HepG2 (cell line): Measurements from ENCODE around the gene NGEF. TPM values are rescaled to one million over a fixed set of nuclear protein-coding genes. Genes with fewer than 3 reads are reported as not detected.

ENCODE experiments used
- ATAC-seq: fragments of 200-7000 bp; cut with Tn5 transposase; 3 replicates; pipeline ENCODE4 v1.9.1; 2020; ENCODE audit warnings: mild to moderate bottlenecking, moderate library complexity
- BruUV-seq: library from RNA; stranded (reverse); fragments of 400-500 nt; replicated peaks from 2 replicates; lab custom pipeline; 2021; lab: Mats Ljungman, UMichigan
- CTCF ChIA-PET: fragments of 300-600 bp; formaldehyde crosslinking; extraction: SDS; loops from one replicate; lab custom pipeline; 2021; ENCODE audit warnings: low total read pairs, inconsistent platforms, low intra/inter-chr PET ratio; lab: Yijun Ruan, JAX
- POLR2A ChIA-PET: fragments of 350-600 bp; sonication (Branson Sonifier 250); formaldehyde crosslinking; loops from one replicate; lab custom pipeline; 2020; ENCODE audit warnings: antibody characterized with exemption, inconsistent platforms; lab: Yijun Ruan, JAX
- DNase-seq: peaks from one replicate; pipeline ENCODE4 v3.0.0-alpha.2; 2015; ENCODE audit warnings: low spot score
- FAIRE-seq: peaks from 3 replicates; lab custom pipeline; 2011; peaks lifted over from hg19 to GRCh38; lab: Jason Lieb, UNC
- H2AFZ ChIP-seq: one replicate; pipeline ENCODE4 v1.6.1; 2011; ENCODE audit warnings: low read length, inconsistent platforms
- H3K27ac ChIP-seq: fragments of 300-600 bp; 3 replicates; pipeline ENCODE4 v1.8.0; 2011; ENCODE audit warnings: mixed run types, mild to moderate bottlenecking, mixed read lengths, low read length, inconsistent platforms; ENCODE audit not compliant: insufficient read depth; ENCODE audit errors: extremely low read length
- H3K27me3 ChIP-seq, 2 experiments: fragments of 200-600 bp in 1 of 2; 2 replicates in 1 of 2; 3 replicates in 1 of 2; pipeline versions ENCODE4 v1.6.0 to v1.8.0; 2011; ENCODE audit warnings: low read length in 2 of 2, mild to moderate bottlenecking in 2 of 2, moderate library complexity in 2 of 2, inconsistent platforms in 1 of 2; ENCODE audit not compliant: insufficient read depth in 2 of 2, control insufficient read depth in 1 of 2
- H3K36me3 ChIP-seq, 2 experiments: fragments of 200-600 bp in 1 of 2; replicated peaks in 1 of 2; 2 replicates in 1 of 2; 3 replicates in 1 of 2; pipeline versions ENCODE4 v1.5.1 to v1.8.0; 2011; ENCODE audit warnings: low read length in 2 of 2, inconsistent platforms in 1 of 2; ENCODE audit not compliant: insufficient read depth in 2 of 2, control insufficient read depth in 1 of 2
- H3K4me1 ChIP-seq: 2 replicates; pipeline ENCODE4 v1.5.1; 2012; ENCODE audit warnings: low read length, inconsistent platforms; ENCODE audit not compliant: insufficient read depth
- H3K4me2 ChIP-seq: 2 replicates; pipeline ENCODE4 v1.6.0; 2011; ENCODE audit warnings: low read depth, low read length, inconsistent platforms
- H3K4me3 ChIP-seq, 3 experiments: fragments of 200-600 bp in 1 of 3; sonication (generic), shearing (Covaris generic) in 1 of 3; replicated peaks in 1 of 3; 2 replicates each; pipeline ENCODE4 v1.5.1; 2011 to 2016; ENCODE audit warnings: low read length in 3 of 3, inconsistent platforms in 2 of 3, low read depth in 2 of 3, mild to moderate bottlenecking in 2 of 3, control low read depth in 1 of 3, mixed read lengths in 1 of 3; ENCODE audit not compliant: insufficient read depth in 1 of 3
- H3K79me2 ChIP-seq: one replicate; pipeline ENCODE4 v1.6.1; 2011; ENCODE audit warnings: low read length, inconsistent platforms; ENCODE audit not compliant: insufficient read depth
- H3K9ac ChIP-seq: 2 replicates; pipeline ENCODE4 v1.6.0; 2011; ENCODE audit warnings: mild to moderate bottlenecking, low read depth, low read length, inconsistent platforms; ENCODE audit not compliant: insufficient read depth
- H3K9me3 ChIP-seq: 2 replicates; pipeline ENCODE4 v1.5.1; 2012; ENCODE audit warnings: mild to moderate bottlenecking, low read length
- H4K20me1 ChIP-seq: 2 replicates; pipeline ENCODE4 v1.6.0; 2011; ENCODE audit warnings: inconsistent platforms, mild to moderate bottlenecking, low read length, moderate library complexity; ENCODE audit not compliant: insufficient read depth
- CHD4 ChIP-seq: fragments of 200-600 bp; sonication (generic); IDR thresholded peaks from 2 replicates; pipeline ENCODE4 v1.7.0; 2017; ENCODE audit warnings: mild to moderate bottlenecking, low read length, borderline replicate concordance
- FOXJ3 ChIP-seq: sonication (generic); formaldehyde crosslinking; IDR thresholded peaks from 2 replicates; pipeline ENCODE4 v1.4.0; 2020; ENCODE audit warnings: missing genetic modification reagents, mild to moderate bottlenecking, borderline replicate concordance
- FOXK2 ChIP-seq: fragments of 450-650 bp; IDR thresholded peaks from 2 replicates; pipeline ENCODE4 v1.6.1; 2016
- HDAC6 ChIP-seq: fragments of 200-600 bp; sonication (generic); IDR thresholded peaks from 2 replicates; pipeline ENCODE4 v1.7.0; 2017; ENCODE audit warnings: mild to moderate bottlenecking, antibody characterized with exemption, low read length, low read depth
- HHEX ChIP-seq: IDR thresholded peaks from 2 replicates; pipeline ENCODE4 v1.6.1; 2016; ENCODE audit warnings: control low read depth
- JARID2 ChIP-seq: sonication (generic); formaldehyde crosslinking; IDR thresholded peaks from 2 replicates; pipeline ENCODE4 v1.8.1; 2023; ENCODE audit warnings: missing genetic modification reagents, inconsistent platforms; ENCODE audit not compliant: insufficient replicate concordance
- KDM5A ChIP-seq: fragments of 200-600 bp; sonication (generic); IDR thresholded peaks from 2 replicates; pipeline ENCODE4 v1.7.0; 2018; ENCODE audit warnings: antibody characterized with exemption, mild to moderate bottlenecking, low read length, borderline replicate concordance
- MAX ChIP-seq: IDR thresholded peaks from 2 replicates; pipeline ENCODE4 v1.6.1; 2012; ENCODE audit warnings: inconsistent platforms
- RFX1 ChIP-seq: fragments of 450-650 bp; IDR thresholded peaks from 2 replicates; pipeline ENCODE4 v1.6.1; 2017
- SCMH1 ChIP-seq: sonication (generic); formaldehyde crosslinking; IDR thresholded peaks from 2 replicates; pipeline ENCODE4 v1.9.0; 2021; ENCODE audit warnings: missing genetic modification reagents, mild to moderate bottlenecking, borderline replicate concordance
- SIX4 ChIP-seq: sonication (generic); formaldehyde crosslinking; IDR thresholded peaks from 2 replicates; pipeline ENCODE4 v1.4.0; 2020; ENCODE audit warnings: missing genetic modification reagents
- SP2 ChIP-seq: sonication (generic); formaldehyde crosslinking; IDR thresholded peaks from 2 replicates; pipeline ENCODE4 v1.5.1; 2020; ENCODE audit warnings: mild to moderate bottlenecking, missing genetic modification reagents
- ZBTB7A ChIP-seq: sonication (generic); formaldehyde crosslinking; IDR thresholded peaks from 2 replicates; pipeline ENCODE4 v1.8.0; 2022; ENCODE audit warnings: mild to moderate bottlenecking, missing genetic modification reagents
- ZFP36L2 ChIP-seq: sonication (generic); formaldehyde crosslinking; IDR thresholded peaks from 2 replicates; pipeline ENCODE4 v1.4.0; 2020; ENCODE audit warnings: missing genetic modification reagents
- ZMYM3 ChIP-seq: sonication (generic); formaldehyde crosslinking; IDR thresholded peaks from 2 replicates; pipeline ENCODE4 v1.5.1; 2020; ENCODE audit warnings: mild to moderate bottlenecking, missing genetic modification reagents
- ZNF180 ChIP-seq: sonication (generic); formaldehyde crosslinking; IDR thresholded peaks from 2 replicates; pipeline ENCODE4 v1.4.0; 2020; ENCODE audit warnings: low read depth, missing genetic modification reagents, borderline replicate concordance
- ZNF460 ChIP-seq: sonication (generic); formaldehyde crosslinking; IDR thresholded peaks from 2 replicates; pipeline ENCODE4 v1.5.1; 2020; ENCODE audit warnings: missing genetic modification reagents, mild to moderate bottlenecking, borderline replicate concordance
- WGBS: methylation state at CpG from one replicate; pipeline ENCODE4 v1.1.6; 2017; ENCODE audit warnings: low lambda C conversion rate; 5-methylcytosine and 5-hydroxymethylcytosine counted together
- in situ Hi-C: cut with HindIII; loops from 2 replicates; pipeline ENCODE4 v1.10.0; 2017; ENCODE audit warnings: low pct_unique_long_range_greater_than_20kb; ENCODE audit not compliant: extremely low pct_ligation_motif_present
- intact Hi-C: fragments of 100-400 bp; cut with micrococcal nuclease; formaldehyde crosslinking; loops from one replicate; pipeline ENCODE4 v1.10.0; 2022; ENCODE audit not compliant: unreplicated experiment
- polyA plus RNA-seq, 8 experiments: library from polyadenylated mRNA; depleted of rRNA in 3 of 8; stranded (reverse) in 7 of 8; unstranded in 1 of 8; fragments of >200 nt; fragmentation: Illumina TruSeq in 4 of 8; extraction: Trizol in 4 of 8; gene quantifications; 2 replicates each; pipeline versions ENCODE4 v1.2.1 to v1.2.3, GENCODE V29; 2011 to 2016; ENCODE audit warnings: low read depth in 4 of 8, missing spikeins in 1 of 8, mixed read lengths in 1 of 8; ENCODE audit not compliant: insufficient read depth in 1 of 8
- total RNA-seq, 5 experiments: library from RNA; depleted of rRNA; stranded (reverse); fragments of >200 nt; fragmentation: Illumina TruSeq; extraction: Trizol; gene quantifications; 2 replicates each; pipeline ENCODE4 v1.2.3, GENCODE V29; 2016; ENCODE audit warnings: low read depth in 1 of 5
- TF ChIP-seq, protein P1 (sequence below): sonication (generic); formaldehyde crosslinking; IDR thresholded peaks from 2 replicates; pipeline ENCODE4 v1.5.0; 2020; ENCODE audit warnings: missing genetic modification reagents

The NGEF gene
- total and polyA plus RNA-seq, 2 of the 13 experiments (the other 11 are each of a cell fraction or from before 2014, with no cell fraction given), result 14.4 to 36.9 TPM

DNA sequence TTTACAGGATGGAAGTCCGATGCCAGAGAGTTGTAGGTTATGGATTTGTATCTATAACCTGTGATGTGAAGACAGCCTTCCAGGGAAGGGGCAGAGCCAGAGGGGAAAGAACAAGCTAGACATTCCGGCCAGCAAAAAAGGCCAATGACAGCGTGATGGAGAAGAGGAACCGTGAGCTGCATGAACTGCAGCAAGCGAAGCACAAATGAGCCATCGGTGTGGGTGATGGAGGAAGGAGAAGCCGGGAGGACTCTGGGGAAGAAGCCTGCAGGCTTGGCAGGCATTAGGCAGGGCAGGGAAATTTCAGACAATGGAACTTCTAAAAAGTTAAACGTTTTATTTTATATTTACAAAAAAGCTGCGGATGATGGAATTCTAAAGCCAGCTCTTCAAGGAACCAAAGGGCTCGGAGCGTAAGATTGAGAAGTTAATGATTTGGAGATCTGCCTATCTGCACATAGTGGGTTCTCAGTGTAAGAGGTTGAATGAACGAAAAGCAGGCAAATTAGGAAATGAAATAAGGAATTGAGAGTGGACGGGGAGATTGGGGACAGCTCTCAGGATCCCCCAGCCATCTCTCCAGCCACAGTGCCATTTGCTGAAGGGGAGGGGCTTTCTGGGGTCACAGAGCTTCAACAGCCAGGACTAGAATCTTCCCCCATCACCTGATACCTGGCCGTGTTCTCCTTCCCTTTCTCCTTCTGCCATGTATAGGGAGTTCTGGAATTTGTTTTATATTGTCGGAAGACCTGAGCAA, 28.4 kb downstream of the NGEF start:
- in situ Hi-C loops (no loop called here), intact Hi-C loops (loop anchor here (5.0 kb wide), 1 partner anchor 68 kb away; no protein-coding TSS in a partner anchor)
- ATAC-seq (no peak), DNase-seq (no peak), FAIRE-seq (no peak)
- H3K27me3 ChIP-seq, result no peaks in the 10 kb centered on the region
- WGBS, result 92% methylated on average over 15 of the region's 15 CpGs
- H3K4me3 ChIP-seq, result no peak overlapping the region
- ChIA-PET CTCF (no interaction called here), POLR2A (no interaction called here)
- no peak overlapping the region for H3K27ac ChIP-seq
- BruUV-seq, result no TSS peak
- H3K36me3 ChIP-seq, result peaks cover 0 to 2% of the 10 kb centered on the region in 2 experiments; a peak in 3 of 5 replicates
- no peaks in the 10 kb centered on the region for H3K79me2 ChIP-seq
- TF ChIP-seq CHD4, result no peak
- no peaks in the 10 kb centered on the region for H3K9me3 ChIP-seq
- no peak overlapping the region for H2AFZ ChIP-seq
- no peak overlapping the region for H3K9ac ChIP-seq
- no peak overlapping the region for H3K4me2 ChIP-seq
- H4K20me1 ChIP-seq, result no peaks in the 10 kb centered on the region
- H3K4me1 ChIP-seq, result peaks cover 16% of the 10 kb centered on the region

DNA sequence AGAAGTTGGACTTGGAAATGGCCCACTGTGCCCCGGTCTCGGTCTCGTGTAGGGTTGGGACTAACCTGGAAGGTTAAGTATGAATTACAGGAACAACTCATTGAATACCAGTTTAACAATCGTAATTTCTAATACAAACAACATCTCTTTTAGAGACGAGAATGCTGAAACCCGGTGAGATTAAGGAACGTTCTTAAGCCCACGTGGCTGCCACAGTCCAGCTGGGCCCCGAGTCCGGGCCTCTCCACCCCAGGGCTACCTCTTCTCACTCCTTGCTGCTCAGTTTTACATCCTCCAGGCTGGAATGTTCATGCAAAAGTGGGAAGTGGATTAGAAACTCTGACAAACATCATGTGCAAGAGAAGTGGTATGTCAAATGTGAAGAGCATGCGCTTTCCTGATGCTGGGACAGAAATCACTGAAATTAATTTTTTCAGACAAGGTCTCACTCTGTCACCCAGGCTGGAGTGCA, 29.4 kb downstream of the NGEF start:
- 94% methylated on average over 11 of the region's 11 CpGs for WGBS
- no peaks in the 10 kb centered on the region for H4K20me1 ChIP-seq
- ATAC-seq, result no peak
- H2AFZ ChIP-seq, result no peak overlapping the region
- peaks cover 2 to 3% of the 10 kb centered on the region in 2 experiments; a peak in 3 of 5 replicates for H3K36me3 ChIP-seq
- H3K79me2 ChIP-seq, result no peaks in the 10 kb centered on the region
- in situ Hi-C loops (no loop called here), intact Hi-C loops (loop anchor here (5.0 kb wide), 1 partner anchor 69 kb away; no protein-coding TSS in a partner anchor)
- H3K9me3 ChIP-seq, result no peaks in the 10 kb centered on the region
- ChIA-PET POLR2A (no interaction called here), CTCF (interaction anchor here (2.5 kb wide), 1 partner anchor 45 kb away, joined by 8 read pairs; no protein-coding TSS in a partner anchor)
- H3K4me2 ChIP-seq, result no peak overlapping the region
- H3K4me3 ChIP-seq, result no peak overlapping the region
- no peaks in the 10 kb centered on the region for H3K27me3 ChIP-seq
- no peak overlapping the region for H3K9ac ChIP-seq
- no TSS peak for BruUV-seq
- FAIRE-seq, result peak; percentile 18
- H3K27ac ChIP-seq, result no peak overlapping the region
- H3K4me1 ChIP-seq, result peaks cover 11% of the 10 kb centered on the region
- DNase-seq, result no peak
- no peak for TF ChIP-seq SCMH1 (CRISPR knock-in tag)
- TF ChIP-seq ZNF460 (CRISPR knock-in tag), result no peak
- TF ChIP-seq MAX, result no peak
- TF ChIP-seq FOXK2, result no peak
- TF ChIP-seq ZFP36L2 (CRISPR knock-in tag), result no peak
- TF ChIP-seq ZMYM3, result no peak
- TF ChIP-seq SIX4 (CRISPR knock-in tag), result no peak
- no peak for TF ChIP-seq FOXJ3 (CRISPR knock-in tag)
- TF ChIP-seq, protein P1, sequence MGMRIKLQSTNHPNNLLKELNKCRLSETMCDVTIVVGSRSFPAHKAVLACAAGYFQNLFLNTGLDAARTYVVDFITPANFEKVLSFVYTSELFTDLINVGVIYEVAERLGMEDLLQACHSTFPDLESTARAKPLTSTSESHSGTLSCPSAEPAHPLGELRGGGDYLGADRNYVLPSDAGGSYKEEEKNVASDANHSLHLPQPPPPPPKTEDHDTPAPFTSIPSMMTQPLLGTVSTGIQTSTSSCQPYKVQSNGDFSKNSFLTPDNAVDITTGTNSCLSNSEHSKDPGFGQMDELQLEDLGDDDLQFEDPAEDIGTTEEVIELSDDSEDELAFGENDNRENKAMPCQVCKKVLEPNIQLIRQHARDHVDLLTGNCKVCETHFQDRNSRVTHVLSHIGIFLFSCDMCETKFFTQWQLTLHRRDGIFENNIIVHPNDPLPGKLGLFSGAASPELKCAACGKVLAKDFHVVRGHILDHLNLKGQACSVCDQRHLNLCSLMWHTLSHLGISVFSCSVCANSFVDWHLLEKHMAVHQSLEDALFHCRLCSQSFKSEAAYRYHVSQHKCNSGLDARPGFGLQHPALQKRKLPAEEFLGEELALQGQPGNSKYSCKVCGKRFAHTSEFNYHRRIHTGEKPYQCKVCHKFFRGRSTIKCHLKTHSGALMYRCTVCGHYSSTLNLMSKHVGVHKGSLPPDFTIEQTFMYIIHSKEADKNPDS, result no peak
- TF ChIP-seq JARID2 (CRISPR knock-in tag), result no peak
- no peak for TF ChIP-seq HDAC6
- TF ChIP-seq ZNF180 (CRISPR knock-in tag), result no peak
- no peak for TF ChIP-seq KDM5A
- TF ChIP-seq SP2, result no peak
- TF ChIP-seq RFX1, result no peak
- TF ChIP-seq ZBTB7A, result no peak
- TF ChIP-seq HHEX (CRISPR knock-in tag), result no peak
